H1 (cell line): Measurements from ENCODE around the gene ARID4B. TPM values are rescaled to one million over a fixed set of nuclear protein-coding genes. Genes with fewer than 3 reads are reported as not detected.

Experiments
- CTCF ChIA-PET: fragments of 300-600 bp; sonication (Branson Sonifier 250); formaldehyde crosslinking; loops from one replicate; lab custom pipeline; 2021; ENCODE audit not compliant: partially characterized antibody; lab: Charles Lee
- POLR2A ChIA-PET: fragments of 300-600 bp; sonication (Branson Sonifier 250); formaldehyde crosslinking; loops from one replicate; lab custom pipeline; 2021; ENCODE audit warnings: inconsistent platforms; ENCODE audit not compliant: partially characterized antibody; lab: Charles Lee
- DNase-seq, 2 experiments: peaks; one replicate each; pipeline versions ENCODE4 v3.0.0 to v3.0.0-alpha.2; 2010 to 2022; ENCODE audit warnings: low spot score in 2 of 2, low read depth in 1 of 2, mixed read lengths in 1 of 2
- FAIRE-seq: peaks from 2 replicates; lab custom pipeline; 2011; peaks lifted over from hg19 to GRCh38; lab: Jason Lieb, UNC
- H2AFZ ChIP-seq: 2 replicates; pipeline ENCODE4 v1.8.1; 2012; ENCODE audit warnings: low read length, inconsistent platforms
- H2AK5ac ChIP-seq: 2 replicates; pipeline ENCODE4 v1.6.1; 2013; ENCODE audit warnings: low read depth, low read length
- H2BK120ac ChIP-seq: replicated peaks from 2 replicates; pipeline ENCODE3; 2013; ENCODE audit warnings: low read depth, low read length, inconsistent platforms
- H2BK12ac ChIP-seq: 2 replicates; pipeline ENCODE4 v1.6.1; 2013; ENCODE audit warnings: low read depth, low read length
- H2BK15ac ChIP-seq: 2 replicates; pipeline ENCODE4 v1.6.1; 2013; ENCODE audit warnings: low read length
- H2BK20ac ChIP-seq: 2 replicates; pipeline ENCODE4 v1.6.1; 2013; ENCODE audit warnings: low read length
- H2BK5ac ChIP-seq: 2 replicates; pipeline ENCODE4 v1.6.1; 2013; ENCODE audit warnings: low read depth, low read length
- H3K14ac ChIP-seq: 2 replicates; pipeline ENCODE4 v1.6.1; 2013; ENCODE audit warnings: inconsistent platforms; ENCODE audit not compliant: insufficient read length
- H3K18ac ChIP-seq: 2 replicates; pipeline ENCODE4 v1.6.1; 2013; ENCODE audit warnings: low read length; ENCODE audit errors: extremely low read depth
- H3K23ac ChIP-seq: 2 replicates; pipeline ENCODE4 v1.6.1; 2013; ENCODE audit warnings: inconsistent platforms; ENCODE audit not compliant: insufficient read length
- H3K23me2 ChIP-seq: 2 replicates; pipeline ENCODE4 v1.6.1; 2013; ENCODE audit warnings: low read depth, low read length
- H3K27ac ChIP-seq: 2 replicates; pipeline ENCODE4 v1.6.1; 2011; ENCODE audit warnings: low read depth, low read length, inconsistent platforms
- H3K27me3 ChIP-seq, 4 experiments: replicated peaks in 1 of 4; 1 replicate in 1 of 4; 2 replicates in 3 of 4; pipeline versions ENCODE4 v1.6.1 to v1.8.1; 2011 to 2013; ENCODE audit warnings: low read length in 3 of 4, mild to moderate bottlenecking in 3 of 4, inconsistent platforms in 2 of 4, mixed read lengths in 2 of 4, moderate library complexity in 1 of 4; ENCODE audit not compliant: control insufficient read depth in 3 of 4, insufficient read depth in 3 of 4; ENCODE audit errors: extremely low read depth in 1 of 4
- H3K36me3 ChIP-seq, 4 experiments: 2 replicates each; pipeline versions ENCODE4 v1.6.1 to v1.8.1; 2011 to 2013; ENCODE audit warnings: mild to moderate bottlenecking in 4 of 4, low read length in 3 of 4, moderate library complexity in 2 of 4, control low read depth in 1 of 4, inconsistent platforms in 1 of 4; ENCODE audit not compliant: insufficient read depth in 4 of 4, control insufficient read depth in 2 of 4
- H3K4ac ChIP-seq: replicated peaks from 2 replicates; pipeline ENCODE3; 2013; ENCODE audit warnings: low read length, low read depth, mixed read lengths, inconsistent platforms; ENCODE audit not compliant: insufficient read length
- H3K4me1 ChIP-seq, 4 experiments: replicated peaks in 1 of 4; 1 replicate in 1 of 4; 2 replicates in 3 of 4; pipeline versions ENCODE4 v1.6.1 to v1.8.1; 2011 to 2013; ENCODE audit warnings: low read length in 3 of 4, inconsistent platforms in 2 of 4, mixed read lengths in 1 of 4; ENCODE audit not compliant: insufficient read depth in 4 of 4, control insufficient read depth in 3 of 4
- H3K4me2 ChIP-seq, 2 experiments: 2 replicates each; pipeline versions ENCODE4 v1.6.1 to v1.8.1; 2011 to 2013; ENCODE audit warnings: low read depth in 2 of 2, low read length in 2 of 2, control low read depth in 1 of 2, inconsistent platforms in 1 of 2, mild to moderate bottlenecking in 1 of 2; ENCODE audit not compliant: insufficient read depth in 1 of 2
- H3K4me3 ChIP-seq, 4 experiments: fragments of 200-600, 300-600 bp in 1 of 4; sonication (generic), shearing (Covaris generic), sonication (Bioruptor Twin) in 1 of 4; 2 replicates each; pipeline versions ENCODE4 v1.5.1 to v1.8.1; 2011 to 2016; ENCODE audit warnings: low read length in 4 of 4, low read depth in 3 of 4, control low read depth in 2 of 4, inconsistent platforms in 2 of 4, mild to moderate bottlenecking in 2 of 4, mixed read lengths in 1 of 4, moderate library complexity in 1 of 4; ENCODE audit not compliant: insufficient read depth in 2 of 4; ENCODE audit errors: extremely low read depth in 1 of 4
- H3K56ac ChIP-seq: replicated peaks from 2 replicates; pipeline ENCODE3; 2013; ENCODE audit warnings: low read depth, mild to moderate bottlenecking, mixed read lengths, low read length, inconsistent platforms; ENCODE audit not compliant: insufficient read length
- H3K79me1 ChIP-seq: 2 replicates; pipeline ENCODE4 v1.6.1; 2013; ENCODE audit warnings: low read depth, low read length, control low read depth
- H3K79me2 ChIP-seq, 2 experiments: 2 replicates each; pipeline versions ENCODE4 v1.6.1 to v1.8.1; 2012 to 2013; ENCODE audit warnings: low read length in 2 of 2, mild to moderate bottlenecking in 2 of 2, inconsistent platforms in 1 of 2; ENCODE audit not compliant: insufficient read depth in 2 of 2, control insufficient read depth in 1 of 2
- H3K9ac ChIP-seq, 4 experiments: replicated peaks in 1 of 4; 1 replicate in 1 of 4; 2 replicates in 3 of 4; pipeline versions ENCODE4 v1.6.1 to v1.8.1; 2011 to 2013; ENCODE audit warnings: low read depth in 3 of 4, low read length in 3 of 4, control low read depth in 2 of 4, mild to moderate bottlenecking in 2 of 4, moderate library complexity in 2 of 4, inconsistent platforms in 1 of 4; ENCODE audit errors: extremely low read depth in 1 of 4
- H3K9me3 ChIP-seq, 2 experiments: 2 replicates each; pipeline versions ENCODE4 v1.6.1 to v1.8.1; 2012 to 2013; ENCODE audit warnings: mild to moderate bottlenecking in 2 of 2, moderate library complexity in 2 of 2, control low read depth in 1 of 2, inconsistent platforms in 1 of 2, low read depth in 1 of 2, low read length in 1 of 2, mixed read lengths in 1 of 2; ENCODE audit not compliant: insufficient read depth in 2 of 2
- H4K20me1 ChIP-seq, 2 experiments: replicated peaks in 1 of 2; 2 replicates each; pipeline versions ENCODE3 to v1.8.1; 2011 to 2013; ENCODE audit warnings: inconsistent platforms in 2 of 2, low read length in 2 of 2, mild to moderate bottlenecking in 1 of 2; ENCODE audit not compliant: insufficient read depth in 2 of 2, control insufficient read depth in 1 of 2
- H4K5ac ChIP-seq: 2 replicates; pipeline ENCODE4 v1.6.1; 2013; ENCODE audit warnings: low read length, low read depth, mixed read lengths, inconsistent platforms; ENCODE audit not compliant: insufficient read length
- H4K8ac ChIP-seq: 2 replicates; pipeline ENCODE4 v1.8.0; 2013; ENCODE audit warnings: mild to moderate bottlenecking, moderate library complexity, low read length, inconsistent platforms; ENCODE audit not compliant: insufficient read depth; ENCODE audit errors: extremely low read depth
- H4K91ac ChIP-seq: replicated peaks from 2 replicates; pipeline ENCODE3; 2013; ENCODE audit warnings: low read length, mixed read lengths, inconsistent platforms; ENCODE audit not compliant: insufficient read length
- RBBP5 ChIP-seq: IDR thresholded peaks from 2 replicates; pipeline ENCODE4 v1.7.1; 2012; ENCODE audit warnings: low read depth, mild to moderate bottlenecking, inconsistent platforms, low read length, moderate library complexity, borderline replicate concordance
- SP1 ChIP-seq: IDR thresholded peaks from 2 replicates; pipeline ENCODE4 v1.6.1; 2011; ENCODE audit warnings: low read depth, low read length
- TCF12 ChIP-seq: IDR thresholded peaks from 2 replicates; pipeline ENCODE4 v1.6.1; 2011; ENCODE audit warnings: low read depth, mild to moderate bottlenecking, low read length
- WGBS, 2 experiments: shearing (Covaris generic) in 1 of 2; methylation state at CpG; one replicate each; pipeline versions ENCODE4 v1.1.6 to v1.1.7; 2013 to 2015; ENCODE audit warnings: low lambda C conversion rate in 2 of 2, mixed read lengths in 2 of 2, inconsistent platforms in 1 of 2, low coverage in 1 of 2, missing lambda C conversion rate in 1 of 2; ENCODE audit not compliant: insufficient replicate concordance in 2 of 2, insufficient coverage in 1 of 2, insufficient read length in 1 of 2; ENCODE audit errors: extremely low coverage in 1 of 2, missing lambda C conversion rate in 1 of 2; 5-methylcytosine and 5-hydroxymethylcytosine counted together
- polyA plus RNA-seq, 7 experiments: library from polyadenylated mRNA; depleted of rRNA in 3 of 7; stranded (reverse) in 5 of 7; unstranded in 2 of 7; fragments of >200 nt in 5 of 7; fragments of 200-250 nt in 2 of 7; gene quantifications; 1 replicate in 5 of 7; 2 replicates in 1 of 7; 4 replicates in 1 of 7; pipeline versions ENCODE4 v1.2.1 to v1.2.3, GENCODE V29; 2011 to 2013; ENCODE audit warnings: missing spikeins in 2 of 7, mixed read lengths in 2 of 7
- total RNA-seq: library from RNA; stranded (reverse); fragmentation: NEBNext Ultra II Directional; extraction: Animal tissue kit (Norgen Biotek cat#: 25700); gene quantifications from 2 replicates; pipeline ENCODE4 v1.2.1, GENCODE V29; 2021

The ARID4B gene
- total and polyA plus RNA-seq, 2 of the 8 experiments (the other 6 are each of a cell fraction or from before 2014, with no cell fraction given): 5.1 to 28.8 TPM

- no peak overlapping the region for H2BK5ac ChIP-seq
- no peak overlapping the region for H3K23ac ChIP-seq
- no peak overlapping the region for H3K9ac ChIP-seq
- no peaks in the 10 kb centered on the region for H3K79me1 ChIP-seq
- no peak overlapping the region for H2BK20ac ChIP-seq
- H4K91ac ChIP-seq: no peak overlapping the region
- POLR2A ChIA-PET: interaction anchor here (0.6 to 1.8 kb wide), 4 partner anchors 10 to 147 kb away, joined by 3 to 6 read pairs (median 4); partner anchors contain the start of genes ARID4B, GGPS1 and TBCE
- no peak overlapping the region for H4K5ac ChIP-seq
- no peak overlapping the region for H2BK120ac ChIP-seq
- H2AK5ac ChIP-seq: no peak overlapping the region
- H3K56ac ChIP-seq: no peak overlapping the region
- peaks cover 3 to 5% (median 4%) of the 10 kb centered on the region in 4 experiments; a peak in 4 of 7 replicates for H3K4me1 ChIP-seq
- H3K36me3 ChIP-seq: no peaks in the 10 kb centered on the region
- WGBS, 2 experiments: 80% methylated on average over 11 of the region's 11 CpGs; no CpG with 5 or more reads in 1 of the 2 experiments
- CTCF ChIA-PET: interaction anchor here (0.7 to 1.8 kb wide), 5 partner anchors 15 to 104 kb away, joined by 3 to 7 read pairs (median 4); no protein-coding TSS in a partner anchor
- no peaks in the 10 kb centered on the region; the same call in none of the 2 replicates for H3K23me2 ChIP-seq
- no peak overlapping the region for H3K4me2 ChIP-seq
- H3K18ac ChIP-seq: no peak overlapping the region; the same call in 1 of the 2 replicates
- H3K79me2 ChIP-seq: no peaks in the 10 kb centered on the region
- TF ChIP-seq SP1 (0 out of 2 replicates have a peak, but pooled peaks have one; percentile 16), TCF12 (0 out of 2 replicates have a peak, but pooled peaks have one; percentile 28), RBBP5 (no peak)
- 0 out of 2 replicates have a peak overlapping the region, but pooled peaks have one; percentile 81 for H2BK15ac ChIP-seq
- DNase-seq (peak; percentile 23 to 51), FAIRE-seq (peak; percentile 63)
- H3K4ac ChIP-seq: no peak overlapping the region
- peak overlapping the region; percentile 46 for H2AFZ ChIP-seq
- H3K4me3 ChIP-seq: no peak overlapping the region
- no peaks in the 10 kb centered on the region for H3K9me3 ChIP-seq
- no peak overlapping the region for H2BK12ac ChIP-seq
- no peaks in the 10 kb centered on the region for H3K27me3 ChIP-seq
- no peak overlapping the region for H4K8ac ChIP-seq
- H3K27ac ChIP-seq: no peak overlapping the region
- no peak overlapping the region for H3K14ac ChIP-seq
- H4K20me1 ChIP-seq: no peaks in the 10 kb centered on the region
Observed at GRCh38 chr1:235357485-235358373, 29.8 kb upstream of the ARID4B start.
